Central memory CD8-positive, alpha-beta T cell (primary cell): ENCODE results near the gene RBL2.
"Not testable (repeated sequence)": the region's sequence is repeated elsewhere in the genome, so short reads cannot be mapped to it uniquely, and the experiment has no call there.

Source experiments
- ATAC-seq: fragments of 150-1000 bp; cut with Tn5 transposase; replicated peaks from 2 replicates; pipeline ENCODE4 v1.10.0; 2022; ENCODE audit warnings: mild to moderate bottlenecking, moderate FRiP score, moderate number of reproducible peaks; ENCODE audit not compliant: poor library complexity, severe bottlenecking; ENCODE audit errors: extremely low read depth
- DNase-seq, 2 donors: peaks; one replicate each; pipeline ENCODE4 v3.0.0; 2021; ENCODE audit warnings: low spot score in 2 of 2
- H3K27ac Mint-ChIP-seq: one replicate; pipeline ENCODE4 v1.8.0; 2022; ENCODE audit warnings: low read depth, mild to moderate bottlenecking, moderate library complexity, mixed read lengths
- H3K27me3 Mint-ChIP-seq: one replicate; pipeline ENCODE4 v1.8.0; 2022; ENCODE audit warnings: mixed read lengths
- H3K36me3 Mint-ChIP-seq: one replicate; pipeline ENCODE4 v1.8.0; 2022; ENCODE audit warnings: mild to moderate bottlenecking, moderate library complexity, mixed read lengths; ENCODE audit not compliant: insufficient read depth
- H3K4me1 Mint-ChIP-seq: one replicate; pipeline ENCODE4 v1.8.0; 2022; ENCODE audit warnings: mixed read lengths
- H3K4me3 Mint-ChIP-seq: one replicate; pipeline ENCODE4 v1.8.0; 2022; ENCODE audit warnings: mild to moderate bottlenecking, moderate library complexity, mixed read lengths
- H3K9me3 Mint-ChIP-seq: one replicate; pipeline ENCODE4 v1.8.0; 2022; ENCODE audit warnings: mixed read lengths

RBL2 gene

DNA sequence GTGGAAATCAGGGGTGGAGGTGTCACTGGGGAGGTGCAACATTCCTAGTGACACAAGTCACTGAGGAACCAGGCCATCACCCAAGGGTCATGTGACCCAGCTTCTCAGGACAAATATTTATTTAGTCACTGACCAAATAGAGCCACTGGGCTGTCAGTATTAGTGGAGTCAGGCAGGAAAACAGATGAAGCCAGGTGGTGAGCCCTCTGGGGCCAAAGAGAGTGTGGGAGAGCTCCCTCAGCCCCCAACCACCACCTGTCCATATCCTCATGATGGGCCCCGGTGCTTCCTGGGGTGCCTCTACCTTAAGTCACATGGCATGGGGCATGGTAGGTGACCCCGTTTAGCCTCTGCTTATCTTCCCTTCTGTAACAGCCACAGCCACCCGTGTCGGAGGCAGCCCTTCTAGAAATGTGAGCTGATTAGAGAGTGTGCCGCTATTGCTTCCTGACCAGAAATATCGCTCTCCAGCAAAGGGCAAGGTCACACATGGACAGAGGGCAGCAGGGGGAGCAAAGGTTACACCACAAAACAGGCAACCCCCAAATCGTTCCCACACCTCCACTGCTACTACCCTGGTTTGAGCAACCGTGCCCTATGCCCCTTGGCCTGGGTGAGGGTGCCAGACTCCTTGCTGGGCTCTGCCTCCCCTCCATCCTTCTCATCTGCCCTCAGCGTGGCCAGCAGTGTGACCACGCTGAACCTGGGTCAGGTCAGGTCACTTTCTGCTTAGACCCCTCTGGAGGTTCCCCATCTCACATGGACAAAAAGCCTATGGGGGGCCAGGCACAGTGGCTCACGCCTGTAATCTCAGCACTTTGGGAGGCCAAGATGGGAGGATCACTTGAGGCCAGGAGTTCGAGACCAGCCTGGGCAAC, 77.4 kb downstream of the RBL2 start:
- no peak for DNase-seq
- Mint-ChIP-seq H3K4me1 (peaks cover 58% of the 10 kb centered on the region), H3K36me3 (peaks cover 2% of the 10 kb centered on the region), H3K27ac (peak overlapping the region; percentile 41), H3K9me3 (no peaks in the 10 kb centered on the region), H3K4me3 (no peak overlapping the region), H3K27me3 (no peaks in the 10 kb centered on the region)
- no peak for ATAC-seq

DNA sequence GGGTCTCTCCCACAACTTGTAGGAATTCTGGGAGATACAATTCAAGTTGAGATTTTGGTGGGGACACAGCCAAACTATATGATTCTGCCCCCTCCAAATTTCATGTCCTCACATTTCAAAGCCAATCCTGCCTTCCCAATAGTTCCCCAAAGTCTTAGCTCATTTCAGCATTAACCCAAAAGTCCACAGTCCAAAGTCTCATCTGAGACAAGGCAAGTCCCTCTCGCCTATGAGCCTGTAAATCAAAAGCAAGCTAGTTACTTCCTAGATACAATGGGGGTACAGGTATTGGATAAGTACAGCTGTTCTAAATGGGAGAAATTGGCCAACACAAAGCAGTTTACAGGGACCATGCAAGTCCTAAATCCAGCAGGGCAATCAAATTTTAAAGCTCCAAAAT, 78.5 kb downstream of the RBL2 start:
- not testable (repeated sequence) for H3K36me3 Mint-ChIP-seq, ATAC-seq, DNase-seq, H3K9me3 Mint-ChIP-seq, H3K4me3 Mint-ChIP-seq, H3K27me3 Mint-ChIP-seq
- Mint-ChIP-seq H3K27ac (peak overlapping the region; percentile 40), H3K4me1 (peaks cover 69% of the 10 kb centered on the region)

DNA sequence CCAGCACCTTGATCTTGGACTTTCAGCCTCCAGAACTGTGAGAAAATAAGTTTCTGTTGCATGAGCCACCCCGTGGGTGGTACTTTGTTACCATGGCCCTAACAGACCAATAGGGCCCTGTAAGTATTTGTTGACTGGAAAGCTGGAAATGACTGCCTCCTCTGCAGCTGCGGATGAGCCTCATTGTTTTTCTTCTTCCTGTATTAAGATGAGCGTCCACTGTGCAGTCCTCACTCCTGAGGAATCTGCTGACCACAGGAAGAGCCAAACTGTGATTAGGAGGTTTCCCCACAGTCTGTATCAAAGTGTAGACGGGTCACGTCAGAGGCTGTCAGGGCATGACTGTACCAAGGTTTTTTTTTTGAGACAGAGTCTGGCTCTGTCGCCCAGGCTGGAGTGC, 81.0 kb downstream of the RBL2 start:
- H3K27ac Mint-ChIP-seq = peak overlapping the region; percentile 35
- no peak for DNase-seq
- no peak for ATAC-seq
- H3K9me3 Mint-ChIP-seq = no peaks in the 10 kb centered on the region
- H3K4me1 Mint-ChIP-seq = peaks cover 94% of the 10 kb centered on the region
- no peak overlapping the region for H3K4me3 Mint-ChIP-seq
- no peaks in the 10 kb centered on the region for H3K27me3 Mint-ChIP-seq
- peaks cover 6% of the 10 kb centered on the region for H3K36me3 Mint-ChIP-seq

DNA sequence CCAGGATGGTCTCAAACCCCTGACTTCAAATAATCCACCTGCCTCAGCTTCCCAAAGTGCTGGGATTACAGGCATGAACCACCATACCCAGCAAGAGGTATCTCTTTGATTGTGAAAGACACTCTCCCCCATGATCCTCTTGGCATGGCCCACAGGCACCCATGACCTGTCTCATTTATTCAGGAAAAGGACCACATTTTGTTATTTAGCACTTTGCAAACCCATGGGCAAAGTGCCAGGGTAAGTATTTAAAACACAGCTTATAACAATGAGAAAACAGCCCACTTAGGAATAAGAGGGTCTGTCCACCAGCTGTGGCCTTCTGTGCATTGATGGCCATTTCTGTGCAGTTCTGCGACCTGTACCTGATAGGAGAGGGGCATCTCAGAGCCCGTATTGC, 81.5 kb downstream of the RBL2 start:
- Mint-ChIP-seq H3K36me3 (peaks cover 6% of the 10 kb centered on the region), H3K27me3 (no peaks in the 10 kb centered on the region), H3K4me1 (peaks cover 92% of the 10 kb centered on the region), H3K9me3 (no peaks in the 10 kb centered on the region), H3K27ac (no peak overlapping the region), H3K4me3 (no peak overlapping the region)
- ATAC-seq (no peak), DNase-seq (no peak)

DNA sequence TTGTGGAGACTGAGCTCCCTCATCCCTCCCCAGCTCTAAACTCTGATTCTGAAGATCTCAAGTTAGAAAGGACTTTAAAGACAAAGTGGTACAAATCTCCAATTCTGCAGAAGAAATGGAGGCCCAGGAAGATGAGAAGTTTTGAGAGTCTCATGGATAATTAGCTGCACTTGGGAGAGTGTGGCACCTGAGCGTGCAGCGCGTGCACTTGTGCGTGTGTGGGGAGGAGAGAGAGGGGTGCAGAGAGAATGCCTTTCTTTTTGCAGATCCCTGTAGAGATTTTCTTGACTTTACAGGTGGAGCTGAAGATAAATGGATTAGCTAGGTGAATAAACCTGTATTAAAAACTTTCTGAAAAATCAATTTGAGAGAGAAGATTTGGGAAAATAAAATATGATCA, 83.6 kb downstream of the RBL2 start:
- no peaks in the 10 kb centered on the region for H3K27me3 Mint-ChIP-seq
- H3K4me3 Mint-ChIP-seq = peak overlapping the region; percentile 79
- peaks cover 74% of the 10 kb centered on the region for H3K4me1 Mint-ChIP-seq
- peaks cover 5% of the 10 kb centered on the region for H3K36me3 Mint-ChIP-seq
- ATAC-seq (no peak), DNase-seq (no peak)
- no peaks in the 10 kb centered on the region for H3K9me3 Mint-ChIP-seq
- peak overlapping the region; percentile 94 for H3K27ac Mint-ChIP-seq

DNA sequence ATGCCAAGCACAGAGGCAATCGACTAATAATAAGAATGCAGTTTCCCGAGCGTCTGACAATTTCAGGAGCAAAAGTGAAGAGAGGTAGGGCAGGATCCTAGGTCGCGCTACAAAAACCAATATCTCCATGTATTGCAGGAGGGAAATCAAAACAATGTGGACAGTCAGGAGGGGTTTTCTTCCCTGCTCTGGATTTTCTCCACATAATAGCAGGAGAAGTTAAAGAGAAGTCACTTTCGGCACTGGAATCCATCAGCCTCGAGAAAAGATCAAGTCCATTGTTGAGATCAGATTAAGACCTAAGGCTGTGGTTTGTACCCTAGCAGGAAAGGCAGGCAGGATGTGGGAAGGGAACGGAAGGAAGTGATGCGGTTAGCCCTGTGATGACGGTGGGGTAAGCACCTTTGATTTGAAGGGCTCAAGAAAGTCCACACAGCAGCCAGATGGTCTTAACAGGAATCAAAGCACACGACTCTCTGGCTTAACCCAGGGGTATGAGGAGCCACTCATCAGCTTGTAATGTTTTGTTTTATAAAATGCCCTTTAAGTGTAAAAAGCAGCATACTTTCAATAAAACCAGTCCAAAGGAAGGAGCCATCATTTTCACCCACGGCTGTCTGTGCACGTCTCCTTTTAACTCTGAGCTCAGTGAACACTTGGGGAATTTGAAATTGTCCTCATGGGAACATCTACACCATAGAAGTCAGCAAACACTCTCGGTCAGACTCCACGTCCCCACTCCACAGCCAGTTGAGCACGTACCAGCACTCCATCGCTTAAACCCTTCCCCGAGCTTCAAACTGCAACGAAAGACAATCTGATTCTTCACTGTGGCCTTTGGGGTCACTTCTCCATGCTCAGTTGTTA, 84.5 kb downstream of the RBL2 start:
- Mint-ChIP-seq H3K36me3 (peaks cover 5% of the 10 kb centered on the region), H3K4me1 (peaks cover 65% of the 10 kb centered on the region), H3K9me3 (no peaks in the 10 kb centered on the region), H3K4me3 (peak overlapping the region; percentile 79), H3K27ac (peak overlapping the region; percentile 94), H3K27me3 (no peaks in the 10 kb centered on the region)
- ATAC-seq = peak; percentile 96
- peak; percentile 51 to 76 for DNase-seq

DNA sequence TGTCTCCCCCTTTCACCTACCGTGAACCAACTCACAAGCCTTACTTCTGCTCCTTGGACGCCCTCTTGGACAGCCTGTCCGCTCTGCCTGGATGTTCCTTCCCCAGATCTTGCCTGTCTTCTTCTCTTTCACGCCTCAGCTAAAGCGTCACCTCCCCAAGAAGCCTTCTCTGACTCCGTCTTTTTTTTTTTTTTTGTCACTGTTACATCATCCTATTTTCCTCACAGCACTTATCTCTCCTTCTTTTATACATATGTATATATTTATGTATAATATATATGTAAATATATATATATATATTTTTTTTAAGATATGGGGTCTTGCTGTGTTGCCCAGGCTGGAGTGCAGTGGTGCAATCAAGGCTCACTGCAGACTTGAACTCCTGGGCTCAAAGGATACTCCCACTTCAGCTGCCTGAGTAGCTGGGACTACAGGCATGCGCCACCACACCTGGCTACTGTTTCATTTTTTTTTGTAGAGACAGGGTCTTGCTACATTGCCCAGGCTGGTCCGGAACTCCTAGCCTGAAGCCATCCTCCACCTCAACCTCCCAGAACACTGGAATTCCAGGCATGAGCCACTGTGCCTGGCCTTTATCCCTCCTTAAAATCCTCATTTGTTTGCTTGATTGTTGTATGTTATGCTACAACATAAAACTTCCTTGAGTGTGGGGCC, 85.3 kb downstream of the RBL2 start:
- Mint-ChIP-seq H3K9me3 (no peaks in the 10 kb centered on the region), H3K4me1 (peaks cover 57% of the 10 kb centered on the region), H3K36me3 (peaks cover 5% of the 10 kb centered on the region), H3K27me3 (no peaks in the 10 kb centered on the region), H3K4me3 (peak overlapping the region; percentile 79), H3K27ac (peak overlapping the region; percentile 94)
- ATAC-seq (peak; percentile 52), DNase-seq (no peak)

DNA sequence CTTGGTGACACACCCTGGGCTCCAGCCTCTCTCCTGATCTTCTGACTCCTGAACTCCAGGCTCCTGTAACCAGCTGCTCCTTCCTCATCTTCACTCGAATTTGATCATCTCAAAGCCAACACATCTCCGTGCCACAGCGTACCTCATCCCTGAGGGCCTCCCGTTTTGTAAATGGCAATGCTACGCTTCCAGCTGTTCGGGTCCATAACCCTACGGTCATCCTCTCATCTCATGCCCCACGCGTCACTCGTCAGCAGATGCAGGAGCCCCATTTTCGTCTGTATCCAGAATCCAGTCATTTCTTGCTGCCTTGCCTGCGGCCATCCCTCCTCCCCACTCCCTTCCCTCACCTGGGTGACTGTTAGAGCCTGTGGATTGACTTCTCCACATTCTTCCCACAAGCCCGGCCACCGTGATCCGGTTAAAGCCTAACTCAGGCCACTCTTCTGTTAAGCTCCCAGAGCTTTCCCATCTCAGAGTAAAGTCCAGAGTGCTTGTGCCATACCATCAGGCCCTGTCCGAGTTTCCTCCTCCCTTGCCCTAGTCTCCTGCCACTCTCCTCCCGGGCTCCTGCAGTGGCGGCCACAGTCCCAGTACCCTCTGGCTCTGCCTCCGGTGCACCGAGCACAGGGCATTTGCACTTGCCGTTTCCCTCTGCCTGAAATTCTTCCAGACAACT, 89.0 kb downstream of the RBL2 start:
- H3K4me1 Mint-ChIP-seq = peaks cover 26% of the 10 kb centered on the region
- H3K36me3 Mint-ChIP-seq = peaks cover 6% of the 10 kb centered on the region
- H3K27ac Mint-ChIP-seq = peak overlapping the region; percentile 22

DNA sequence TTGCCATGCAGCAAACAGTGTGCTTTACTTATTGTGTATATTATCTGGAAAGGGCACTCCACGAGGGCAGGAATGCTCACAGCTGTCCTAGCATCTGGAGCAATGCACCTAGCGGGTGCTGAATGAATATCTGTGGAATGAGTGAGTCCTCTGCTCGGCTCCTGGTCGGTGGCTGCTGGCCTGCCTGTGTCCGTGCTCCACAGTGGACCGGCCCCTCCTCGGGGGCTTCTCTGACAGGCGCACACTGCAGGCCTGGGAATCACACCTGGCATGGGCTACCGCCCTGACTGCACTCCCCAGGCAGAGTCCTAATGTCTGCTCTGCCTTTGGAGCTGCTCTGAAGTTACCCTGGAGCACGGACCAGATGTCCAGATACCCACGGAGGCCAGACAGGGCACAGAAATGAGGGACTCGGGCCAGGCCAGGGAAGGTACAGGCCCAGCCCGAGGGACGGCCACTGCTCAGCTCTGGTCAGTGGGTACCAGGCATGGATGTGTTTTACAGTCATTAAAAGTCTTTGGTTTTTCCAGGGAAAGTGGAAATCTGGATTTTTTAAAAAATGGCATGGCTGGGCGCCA, 89.8 kb downstream of the RBL2 start:
- peaks cover 4% of the 10 kb centered on the region for H3K36me3 Mint-ChIP-seq
- no peaks in the 10 kb centered on the region for H3K9me3 Mint-ChIP-seq
- H3K27ac Mint-ChIP-seq = peak overlapping the region; percentile 22
- peaks cover 18% of the 10 kb centered on the region for H3K4me1 Mint-ChIP-seq
- no peaks in the 10 kb centered on the region for H3K27me3 Mint-ChIP-seq
- no peak for ATAC-seq
- H3K4me3 Mint-ChIP-seq = no peak overlapping the region
- DNase-seq = no peak

More for the DNA sequence above, 89.0 kb downstream of the RBL2 start:
- Mint-ChIP-seq H3K4me3 (no peak overlapping the region), H3K9me3 (no peaks in the 10 kb centered on the region), H3K27me3 (no peaks in the 10 kb centered on the region)
- ATAC-seq (no peak), DNase-seq (no peak)

DNA sequence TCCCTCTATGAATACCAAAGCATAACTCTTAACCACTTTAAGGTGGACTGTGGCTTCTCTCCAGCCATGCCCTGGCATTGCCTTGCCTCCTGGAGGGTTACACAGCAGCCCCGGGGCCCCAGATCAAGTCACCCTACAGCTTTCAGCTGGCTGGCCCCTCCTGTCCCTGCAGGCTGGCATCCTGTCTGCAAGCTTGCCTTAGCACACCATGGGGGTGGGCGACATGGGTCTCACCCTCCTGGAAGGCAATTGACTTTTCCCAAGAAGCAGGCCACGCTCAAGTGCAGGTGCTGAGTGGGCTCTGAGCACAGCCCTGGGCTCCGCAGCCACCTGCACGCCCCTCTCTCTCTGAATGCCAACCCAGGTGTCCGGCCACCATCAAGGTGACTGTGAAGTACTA, 94.5 kb downstream of the RBL2 start:
- Mint-ChIP-seq H3K9me3 (no peaks in the 10 kb centered on the region), H3K36me3 (peaks cover 2% of the 10 kb centered on the region), H3K4me3 (no peak overlapping the region), H3K27ac (no peak overlapping the region), H3K4me1 (peaks cover 5% of the 10 kb centered on the region), H3K27me3 (no peaks in the 10 kb centered on the region)
- ATAC-seq = no peak
- DNase-seq = no peak

DNA sequence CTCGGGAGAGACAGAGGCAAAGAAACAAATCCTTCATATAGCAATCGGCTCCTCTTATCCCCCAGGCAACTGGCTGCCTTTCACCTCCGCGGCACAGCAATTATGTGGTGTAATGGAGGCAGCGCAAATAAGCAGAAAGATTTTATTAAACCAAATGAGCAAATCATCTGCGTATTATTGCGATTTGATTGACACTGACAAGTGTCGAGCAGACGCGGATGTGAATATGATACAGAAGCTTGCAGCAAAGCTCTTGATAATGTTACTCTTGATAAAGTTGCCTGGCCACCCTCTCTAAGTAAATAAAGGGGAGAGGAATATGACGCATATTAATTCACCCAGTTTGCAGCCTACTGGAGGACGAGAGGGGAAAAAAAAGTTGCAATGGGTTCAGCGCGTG, 95.2 kb downstream of the RBL2 start:
- H3K4me1 Mint-ChIP-seq = peaks cover 12% of the 10 kb centered on the region

DNA sequence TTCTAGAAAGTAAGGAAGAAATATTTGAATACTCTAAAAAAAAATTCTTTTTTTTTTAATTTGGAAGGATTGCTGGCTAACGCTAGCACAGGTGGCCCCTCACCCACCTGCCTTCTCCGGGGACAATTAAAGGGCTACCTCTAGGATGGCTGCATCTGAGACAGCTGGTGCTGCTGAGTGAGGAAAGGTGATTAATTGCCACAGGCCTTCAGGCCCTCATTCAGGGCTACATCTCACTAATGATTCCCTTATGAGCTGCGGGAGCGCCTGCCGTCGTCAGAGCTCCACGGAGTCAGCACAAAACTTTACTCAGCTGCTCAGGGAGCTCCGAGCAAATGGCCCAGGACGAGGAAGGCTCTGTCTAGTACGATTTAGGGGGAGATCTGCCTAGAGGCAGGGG, 95.8 kb downstream of the RBL2 start:
- peaks cover 17% of the 10 kb centered on the region for H3K4me1 Mint-ChIP-seq
- H3K27me3 Mint-ChIP-seq = no peaks in the 10 kb centered on the region
- DNase-seq = no peak
- H3K27ac Mint-ChIP-seq = no peak overlapping the region
- no peak overlapping the region for H3K4me3 Mint-ChIP-seq
- H3K36me3 Mint-ChIP-seq = peaks cover 3% of the 10 kb centered on the region
- ATAC-seq = no peak
- no peaks in the 10 kb centered on the region for H3K9me3 Mint-ChIP-seq

More for the DNA sequence above, 95.2 kb downstream of the RBL2 start:
- no peaks in the 10 kb centered on the region for H3K27me3 Mint-ChIP-seq
- no peak overlapping the region for H3K4me3 Mint-ChIP-seq
- no peaks in the 10 kb centered on the region for H3K9me3 Mint-ChIP-seq
- no peak for DNase-seq
- H3K27ac Mint-ChIP-seq = no peak overlapping the region
- peaks cover 2% of the 10 kb centered on the region for H3K36me3 Mint-ChIP-seq
- ATAC-seq = no peak
